GM06990 (cell line): ENCODE measurements around the gene TTC17.

Experiments
- DNase-seq: peaks from one replicate; pipeline ENCODE4 v3.0.0-alpha.2; 2011; ENCODE audit not compliant: insufficient read length; ENCODE audit errors: extremely low read depth
- H3K27me3 ChIP-seq: replicated peaks from 2 replicates; pipeline ENCODE4 v1.6.0; 2011; ENCODE audit warnings: low read length; ENCODE audit not compliant: control insufficient read depth, insufficient read depth
- H3K36me3 ChIP-seq: 2 replicates; pipeline ENCODE4 v1.5.1; 2011; ENCODE audit warnings: low read length; ENCODE audit not compliant: control insufficient read depth, insufficient read depth
- H3K4me3 ChIP-seq: replicated peaks from 2 replicates; pipeline ENCODE4 v1.5.1; 2011; ENCODE audit warnings: low read depth, mild to moderate bottlenecking, control low read depth, low read length
- CTCF ChIP-seq: IDR thresholded peaks from 2 replicates; pipeline ENCODE4 v1.5.1; 2011; ENCODE audit warnings: low read length, control low read depth, mild to moderate bottlenecking, inconsistent platforms; ENCODE audit not compliant: insufficient read depth, poor library complexity, severe bottlenecking

Gene TTC17, protein sequence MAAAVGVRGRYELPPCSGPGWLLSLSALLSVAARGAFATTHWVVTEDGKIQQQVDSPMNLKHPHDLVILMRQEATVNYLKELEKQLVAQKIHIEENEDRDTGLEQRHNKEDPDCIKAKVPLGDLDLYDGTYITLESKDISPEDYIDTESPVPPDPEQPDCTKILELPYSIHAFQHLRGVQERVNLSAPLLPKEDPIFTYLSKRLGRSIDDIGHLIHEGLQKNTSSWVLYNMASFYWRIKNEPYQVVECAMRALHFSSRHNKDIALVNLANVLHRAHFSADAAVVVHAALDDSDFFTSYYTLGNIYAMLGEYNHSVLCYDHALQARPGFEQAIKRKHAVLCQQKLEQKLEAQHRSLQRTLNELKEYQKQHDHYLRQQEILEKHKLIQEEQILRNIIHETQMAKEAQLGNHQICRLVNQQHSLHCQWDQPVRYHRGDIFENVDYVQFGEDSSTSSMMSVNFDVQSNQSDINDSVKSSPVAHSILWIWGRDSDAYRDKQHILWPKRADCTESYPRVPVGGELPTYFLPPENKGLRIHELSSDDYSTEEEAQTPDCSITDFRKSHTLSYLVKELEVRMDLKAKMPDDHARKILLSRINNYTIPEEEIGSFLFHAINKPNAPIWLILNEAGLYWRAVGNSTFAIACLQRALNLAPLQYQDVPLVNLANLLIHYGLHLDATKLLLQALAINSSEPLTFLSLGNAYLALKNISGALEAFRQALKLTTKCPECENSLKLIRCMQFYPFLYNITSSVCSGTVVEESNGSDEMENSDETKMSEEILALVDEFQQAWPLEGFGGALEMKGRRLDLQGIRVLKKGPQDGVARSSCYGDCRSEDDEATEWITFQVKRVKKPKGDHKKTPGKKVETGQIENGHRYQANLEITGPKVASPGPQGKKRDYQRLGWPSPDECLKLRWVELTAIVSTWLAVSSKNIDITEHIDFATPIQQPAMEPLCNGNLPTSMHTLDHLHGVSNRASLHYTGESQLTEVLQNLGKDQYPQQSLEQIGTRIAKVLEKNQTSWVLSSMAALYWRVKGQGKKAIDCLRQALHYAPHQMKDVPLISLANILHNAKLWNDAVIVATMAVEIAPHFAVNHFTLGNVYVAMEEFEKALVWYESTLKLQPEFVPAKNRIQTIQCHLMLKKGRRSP

GRCh38 chr11:43358801-43359421, at the start of gene TTC17:
Gene TTC17, plus strand, starts transcription at chr11:43358920. Its CDS starts 35 bp downstream, at chr11:43358955.
- peak within 1 kb of the TSS; percentile 94 for H3K4me3 ChIP-seq
- DNase-seq, result peak; percentile 92
- no peak for TF ChIP-seq CTCF
- H3K27me3 ChIP-seq, result no peaks in the 10 kb centered on the region
- H3K36me3 ChIP-seq, result peaks cover 3% of the 10 kb centered on the region; the same call in 1 of the 2 replicates

GRCh38 chr11:43311791-43312607, 46.7 kb upstream of the TTC17 start, which contains the start of gene API5:
Gene API5, plus strand, starts transcription at chr11:43311996. Its CDS starts 132 bp downstream, at chr11:43312128.
- Histone ChIP-seq H3K36me3 (no peaks in the 10 kb centered on the region), H3K4me3 (peak within 1 kb of the TSS; percentile 95), H3K27me3 (no peaks in the 10 kb centered on the region)
- peak; percentile 92 for TF ChIP-seq CTCF
- DNase-seq, result peak; percentile 96

DNA sequence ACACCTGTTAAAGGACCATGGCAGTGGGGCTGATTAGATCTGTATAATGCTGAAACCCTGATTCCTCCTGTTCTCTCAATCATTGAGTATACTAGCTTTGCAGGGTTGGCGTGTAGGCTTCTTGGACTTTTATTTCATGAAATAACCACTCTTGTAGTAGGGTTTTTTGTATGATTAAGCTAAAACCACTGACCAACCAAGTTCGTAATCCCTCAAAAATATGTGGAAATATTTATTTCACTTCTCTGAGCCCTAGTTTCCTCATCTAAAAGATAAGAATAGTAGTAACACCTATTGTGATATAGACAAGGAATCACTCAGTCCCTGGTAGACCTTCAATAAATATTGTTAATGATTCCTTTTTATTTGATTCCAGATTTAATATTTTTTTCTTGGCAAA, 42.8 kb upstream of the TTC17 start:
- no peaks in the 10 kb centered on the region for H3K27me3 ChIP-seq
- no peak for TF ChIP-seq CTCF
- H3K36me3 ChIP-seq, result peaks cover 3% of the 10 kb centered on the region; the same call in 1 of the 2 replicates
- no peak overlapping the region for H3K4me3 ChIP-seq
- DNase-seq, result no peak

DNA sequence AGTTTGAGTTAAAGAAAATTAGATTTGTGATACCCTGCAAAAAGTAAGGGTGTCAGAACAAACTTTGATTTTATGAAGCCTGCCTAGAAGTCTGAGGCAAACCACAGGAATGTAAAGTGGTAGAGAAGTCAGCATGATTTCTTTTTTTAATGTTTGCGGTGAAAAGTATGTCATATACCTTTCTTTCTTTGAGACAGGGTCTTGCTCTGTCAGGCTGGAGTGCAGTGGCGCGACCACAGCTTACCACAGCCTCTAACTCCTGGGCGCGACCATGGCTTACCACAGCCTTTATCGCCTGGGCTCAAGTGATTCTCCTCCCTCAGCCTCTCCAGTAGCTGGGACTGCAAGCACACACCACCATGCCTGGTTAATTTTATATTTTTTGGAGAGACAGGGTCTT, 42.3 kb upstream of the TTC17 start:
- no peak for TF ChIP-seq CTCF
- peak; percentile 16 for DNase-seq
- H3K27me3 ChIP-seq, result no peaks in the 10 kb centered on the region
- H3K36me3 ChIP-seq, result peaks cover 3% of the 10 kb centered on the region; the same call in 1 of the 2 replicates
- no peak overlapping the region for H3K4me3 ChIP-seq
